ACHN (cell line): ENCODE measurements around the gene COPS2.
"Not testable (repeated sequence)": the region's sequence is repeated elsewhere in the genome, so short reads cannot be mapped to it uniquely, and the experiment has no call there.

Experiments
- DNase-seq: peaks from one replicate; pipeline ENCODE4 v3.0.0-alpha.2; 2015
- in situ Hi-C: cut with HindIII; loops from 2 replicates; pipeline ENCODE4 v1.10.0; 2017; ENCODE audit warnings: low sequenced_read_pairs, low pct_ligation_motif_present, low pct_unique_long_range_greater_than_20kb

The COPS2 gene

DNA sequence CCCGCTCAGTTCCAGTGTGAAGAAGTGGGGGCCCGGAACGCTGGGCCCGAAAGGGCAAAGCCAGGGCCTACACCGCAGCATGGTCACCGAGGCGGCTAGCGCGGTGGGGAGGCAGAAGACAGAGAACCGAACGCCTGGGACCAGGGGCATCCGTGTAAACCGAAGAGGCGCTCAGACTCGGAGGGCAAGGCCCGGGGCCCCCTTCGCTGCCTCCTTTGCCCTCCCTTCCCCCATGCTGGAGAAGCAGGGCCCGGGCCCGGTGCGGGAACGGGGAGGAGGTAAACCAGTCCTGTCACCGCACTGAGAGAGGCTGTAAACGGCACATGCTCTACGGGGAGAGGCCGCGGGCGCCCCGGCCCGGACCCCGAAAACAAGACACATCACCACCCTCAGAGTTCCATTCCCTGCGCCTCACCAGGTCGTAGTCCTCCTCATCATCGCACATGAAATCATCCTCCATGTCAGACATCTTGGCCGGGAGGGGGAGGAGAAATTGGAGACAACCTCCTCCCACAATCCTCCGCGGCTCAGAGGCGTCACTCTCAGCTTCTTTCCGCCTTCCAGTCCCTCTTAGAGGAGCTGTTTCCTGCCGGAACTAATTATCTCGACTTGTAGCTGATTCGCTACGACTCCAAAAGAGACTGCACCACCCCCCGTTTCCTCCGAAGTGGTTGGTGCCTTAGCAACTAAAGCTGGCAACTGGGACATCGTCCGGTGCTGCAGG, at the start of gene COPS2:
COPS2 (minus strand) TSS at position 490 of the 724 bp plus-strand sequence; CDS start at position 469, 21 bp downstream.
- in situ Hi-C loops, result no loop called here
- DNase-seq, result peak; percentile 98

DNA sequence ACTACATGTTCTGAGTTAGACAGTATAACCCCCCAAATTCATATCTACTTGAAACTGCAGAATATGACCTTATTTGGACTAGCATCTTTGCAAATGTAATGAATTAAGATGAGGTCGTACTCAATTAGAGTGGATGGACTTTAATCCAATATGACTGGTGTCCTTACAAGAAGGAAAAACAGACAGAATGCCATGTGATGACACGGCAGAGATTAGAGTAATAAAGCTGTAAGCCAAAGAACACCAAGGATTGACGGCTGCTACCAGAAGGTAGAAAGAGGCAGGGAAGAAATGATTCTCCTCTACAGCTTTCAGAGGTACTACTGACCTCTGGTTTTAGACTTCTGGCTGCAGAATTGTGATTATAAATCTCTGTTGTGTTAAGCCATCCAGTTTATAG, 44.9 kb upstream of the COPS2 start:
- in situ Hi-C loops, result no loop called here
- no peak for DNase-seq

DNA sequence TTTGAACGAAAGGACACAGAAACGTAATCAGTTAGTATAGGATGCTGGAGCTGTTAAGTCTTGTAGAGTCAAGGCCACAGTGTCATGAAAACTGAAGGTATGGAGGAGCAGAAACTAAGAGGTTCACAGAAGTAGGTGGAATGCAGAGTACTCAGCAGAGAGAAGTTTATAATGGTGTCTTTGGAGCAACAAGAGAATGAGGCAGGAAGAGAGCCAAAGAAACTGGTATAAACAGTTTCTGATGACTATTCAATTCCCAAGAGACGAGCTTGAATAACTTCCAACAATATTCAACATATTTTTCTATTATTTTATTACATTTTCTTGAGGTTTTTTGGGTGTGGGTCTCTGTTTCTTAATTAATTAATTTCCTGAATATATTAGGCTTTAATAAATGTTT, 44.3 kb upstream of the COPS2 start:
- DNase-seq, result no peak
- in situ Hi-C loops, result no loop called here

DNA sequence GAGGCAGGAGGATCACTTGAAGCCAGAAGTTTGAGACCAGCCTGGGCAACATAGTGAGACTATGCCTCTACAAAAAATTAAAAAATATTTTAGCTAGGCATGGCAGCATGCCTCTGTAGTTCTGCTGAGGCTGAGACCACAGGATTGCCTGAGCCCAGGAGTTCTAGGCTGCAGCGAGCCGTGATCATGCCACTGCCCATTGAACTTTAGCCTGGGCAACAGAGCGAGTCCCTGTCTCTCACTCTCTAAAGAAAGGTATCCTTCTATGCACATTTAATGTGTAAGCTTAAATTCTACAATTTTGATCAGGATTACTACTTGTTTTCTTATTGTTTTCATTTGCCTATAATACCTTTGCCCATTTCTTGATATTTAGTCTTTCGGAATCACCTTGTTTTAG, 41.5 kb upstream of the COPS2 start:
- DNase-seq, result peak; percentile 21
- in situ Hi-C loops, result no loop called here

DNA sequence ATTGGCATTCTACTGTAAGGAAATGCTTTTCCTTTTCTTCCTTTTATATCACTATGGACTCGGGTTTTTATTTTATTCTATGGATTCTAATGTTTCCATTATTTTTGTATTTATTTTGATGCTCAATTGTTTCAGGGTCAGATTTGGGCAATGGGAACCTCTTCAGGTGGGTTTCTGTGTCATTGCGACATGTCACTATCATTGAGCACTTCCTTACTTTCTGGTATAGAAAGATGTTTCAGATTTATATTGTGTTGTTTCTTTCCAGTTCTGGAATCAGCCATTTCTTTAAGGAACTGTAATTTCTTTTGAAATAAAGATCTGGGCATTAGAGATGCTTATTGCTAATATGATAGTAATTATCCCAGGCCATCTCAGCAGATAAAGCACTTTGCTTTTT, 36.5 kb upstream of the COPS2 start:
- in situ Hi-C loops, result no loop called here
- no peak for DNase-seq

DNA sequence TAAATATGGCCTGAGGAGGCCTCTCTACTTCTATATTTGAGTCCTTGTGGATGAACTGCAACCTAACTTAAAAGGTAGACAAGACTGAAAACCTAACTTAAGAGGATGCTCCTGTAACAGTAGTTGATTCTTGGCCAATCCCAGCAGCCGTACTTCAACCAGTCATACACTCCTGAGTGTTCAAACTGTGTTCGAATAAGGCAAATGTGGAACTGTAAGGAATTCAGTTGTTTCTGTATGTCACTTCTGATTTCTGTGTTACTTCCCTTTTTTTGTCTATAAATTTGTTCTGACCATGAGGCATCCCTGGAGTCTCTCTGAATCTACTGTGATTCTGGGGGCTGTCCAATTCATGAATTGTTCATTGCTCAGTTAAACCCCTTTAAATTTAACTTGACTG, 35.2 kb upstream of the COPS2 start:
- in situ Hi-C loops, result no loop called here
- DNase-seq, result no peak

DNA sequence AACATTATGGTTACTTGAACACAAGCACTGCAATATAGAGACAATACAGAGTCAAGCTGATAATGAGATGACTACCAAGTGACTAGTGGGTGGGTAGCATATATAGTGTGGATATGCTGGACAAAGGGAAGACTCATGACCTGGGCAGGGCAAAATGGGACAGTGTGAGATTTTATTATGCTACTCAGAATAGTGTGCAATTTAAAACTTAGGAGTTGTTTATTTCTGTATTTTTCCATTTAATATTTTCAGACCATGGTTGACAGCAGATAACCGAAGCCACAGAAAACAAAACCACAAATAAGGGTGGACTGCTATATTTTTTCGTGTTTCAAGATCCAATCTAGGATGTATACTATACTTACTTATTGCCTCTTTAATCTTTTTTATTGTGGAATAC, 34.2 kb upstream of the COPS2 start:
- in situ Hi-C loops, result no loop called here
- no peak for DNase-seq

DNA sequence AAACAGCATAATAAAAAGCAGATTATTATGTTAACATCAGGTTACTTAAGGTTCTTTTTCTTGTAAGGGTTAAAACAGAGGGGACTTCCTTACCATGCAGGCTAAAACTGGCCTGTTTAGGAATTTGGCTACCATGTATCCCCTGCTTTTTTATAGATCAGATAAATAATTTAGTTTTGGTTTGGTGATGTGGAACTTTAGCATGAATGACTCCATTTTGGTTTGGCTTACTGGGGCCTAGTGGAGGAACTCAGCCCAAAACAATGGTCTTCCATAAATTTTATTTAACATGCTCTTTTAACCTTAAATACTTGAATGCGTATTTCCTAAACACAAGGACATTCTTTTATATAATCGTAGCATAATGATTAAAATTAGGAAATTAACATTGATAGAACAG, 33.5 kb upstream of the COPS2 start:
- in situ Hi-C loops, result no loop called here
- DNase-seq, result no peak

DNA sequence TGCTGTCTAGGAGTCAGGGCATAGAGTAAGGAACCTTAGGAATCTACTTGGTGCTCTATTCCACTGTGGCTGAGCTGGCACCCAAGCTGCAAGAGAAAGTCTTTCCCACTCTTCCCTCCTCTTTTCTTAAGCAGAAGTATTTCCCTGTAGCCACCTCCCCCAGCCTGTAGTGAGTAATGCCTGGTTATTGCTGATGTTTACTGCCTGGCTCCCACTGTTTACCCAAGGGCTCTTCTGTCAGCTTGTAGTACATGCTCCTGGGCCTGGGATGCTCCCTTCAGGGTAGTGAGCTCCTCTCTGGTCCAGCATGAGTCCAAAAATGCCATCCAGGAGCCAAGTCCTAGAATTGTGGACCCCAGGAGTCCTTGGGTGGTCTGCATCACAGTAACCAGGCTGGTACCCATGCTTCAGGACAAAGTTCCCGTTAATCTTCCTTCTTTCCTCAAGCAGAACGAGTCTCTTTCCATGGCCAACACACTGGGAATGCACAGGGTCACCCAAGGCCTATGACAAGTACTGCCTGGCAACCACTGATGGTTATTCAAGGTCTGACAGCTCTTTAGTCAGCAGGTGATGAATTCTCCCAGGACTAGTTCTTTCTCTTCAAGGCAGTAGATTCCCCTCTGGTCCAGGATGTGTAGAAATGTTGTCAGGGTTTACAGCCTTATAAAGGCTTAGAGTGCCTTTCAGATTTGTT, 32.3 kb upstream of the COPS2 start:
- in situ Hi-C loops, result no loop called here
- no peak for DNase-seq

DNA sequence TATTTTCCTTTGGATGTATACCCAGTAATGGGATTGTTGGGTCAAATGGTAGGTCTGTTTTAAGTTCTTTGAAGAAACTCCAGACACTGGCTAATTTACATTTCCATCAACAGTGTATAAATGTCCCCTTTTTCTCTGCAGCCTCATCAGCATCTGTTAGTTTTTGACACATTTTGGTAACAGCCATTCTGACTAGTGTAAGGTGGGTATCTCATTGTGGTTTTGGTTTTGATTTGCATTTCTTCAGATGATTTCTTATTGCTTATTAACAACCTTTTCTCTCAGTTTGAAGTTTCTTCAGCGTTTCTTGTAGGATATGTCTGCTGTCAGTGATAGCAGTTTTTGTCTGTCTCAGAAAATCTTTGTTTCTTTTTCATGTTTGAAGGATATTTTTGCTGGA, 30.1 kb upstream of the COPS2 start:
- DNase-seq, result no peak
- in situ Hi-C loops, result no loop called here

DNA sequence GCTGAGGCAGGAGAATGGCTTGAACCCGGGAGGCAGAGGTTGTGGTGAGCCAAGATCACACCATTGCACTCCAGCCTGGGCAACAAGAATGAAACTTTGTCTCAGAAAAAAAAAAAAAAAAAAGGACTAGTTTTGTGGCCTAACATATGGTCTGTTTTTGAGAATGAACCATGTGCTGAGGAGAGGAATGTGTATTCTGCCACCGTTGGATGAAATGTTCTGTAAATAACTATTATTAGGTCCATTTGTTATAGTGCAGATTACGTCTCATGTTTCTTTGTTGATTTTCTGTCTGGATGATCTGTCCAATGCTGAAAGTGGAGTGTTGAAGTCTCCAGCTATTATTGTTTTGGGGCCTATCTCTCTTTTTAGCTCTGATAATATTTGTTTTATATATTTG, 28.3 kb upstream of the COPS2 start:
- DNase-seq, in situ Hi-C loops: not testable (repeated sequence)

DNA sequence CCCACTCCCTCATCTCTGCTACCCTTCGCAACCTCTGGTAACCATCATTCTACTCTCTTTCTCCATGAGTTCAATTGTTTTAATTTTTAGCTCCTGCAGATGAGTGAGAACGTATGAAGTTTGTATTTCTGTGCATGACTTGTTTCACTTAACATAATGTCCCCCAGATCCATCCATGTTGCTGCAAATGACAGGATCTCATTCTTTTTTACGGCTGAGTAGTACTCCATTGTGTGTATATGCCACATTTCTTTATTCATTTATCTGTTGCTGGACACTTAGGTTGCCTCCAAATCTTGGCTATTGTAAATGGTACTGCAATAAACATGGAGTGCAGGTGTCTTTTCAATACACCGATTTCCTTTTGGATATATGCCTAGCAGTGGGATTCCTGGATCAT, 26.7 kb upstream of the COPS2 start:
- DNase-seq, result no peak
- in situ Hi-C loops, result no loop called here

DNA sequence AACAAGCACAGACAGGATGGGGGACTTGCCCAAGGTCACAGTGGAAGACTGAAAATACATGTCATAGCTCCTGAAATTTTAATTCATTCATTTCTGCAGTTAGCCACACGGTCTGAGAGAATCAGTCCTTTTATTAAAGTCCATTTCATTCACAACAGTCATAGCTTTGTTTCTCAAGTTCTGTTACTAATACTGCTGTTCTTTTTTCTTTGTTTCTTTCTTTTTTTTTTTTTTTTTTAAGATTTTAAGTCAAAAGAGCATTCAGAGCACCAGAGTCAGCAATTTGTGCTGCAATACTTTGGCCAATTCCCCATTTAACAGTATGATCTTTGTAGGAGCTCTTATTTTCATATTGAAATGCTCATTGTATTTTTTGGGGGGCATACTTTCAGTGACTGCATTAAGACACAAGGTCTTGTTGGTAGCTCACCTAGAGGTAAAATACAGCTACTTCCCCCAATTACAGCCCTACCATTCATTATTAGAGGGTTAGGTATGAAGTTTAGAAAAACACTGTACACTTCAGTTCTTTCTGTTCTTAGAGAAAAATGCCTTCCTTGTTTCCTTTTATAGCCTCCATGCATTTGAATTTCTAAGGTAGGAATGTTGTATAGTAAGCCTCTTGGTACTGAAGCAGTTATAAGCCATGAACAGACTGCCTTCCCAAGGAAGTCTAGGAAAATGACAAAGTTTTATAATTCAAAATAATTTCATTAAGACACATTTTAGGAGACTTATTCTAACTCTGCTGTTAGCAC, 24.2 kb upstream of the COPS2 start:
- no peak for DNase-seq
- in situ Hi-C loops, result no loop called here

DNA sequence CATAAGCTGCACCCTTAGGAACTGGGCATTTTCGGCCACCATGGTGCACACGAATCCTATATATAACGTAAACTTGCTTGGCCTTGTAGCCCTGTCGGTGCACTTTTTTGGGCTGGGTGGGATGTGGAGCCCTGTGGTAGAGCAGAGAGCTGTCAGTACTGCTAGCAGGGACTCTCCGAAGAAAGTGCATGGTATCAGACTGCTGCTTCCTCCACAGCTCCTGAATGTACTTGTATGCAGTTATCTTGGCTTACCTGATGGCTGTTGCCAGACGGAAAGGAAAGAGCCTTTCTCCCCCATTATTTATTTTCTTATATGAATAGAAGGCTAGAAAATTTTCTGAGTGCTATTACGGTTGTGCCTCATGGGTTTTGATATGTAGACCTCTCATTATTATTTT, 23.1 kb upstream of the COPS2 start:
- no peak for DNase-seq
- in situ Hi-C loops, result no loop called here

DNA sequence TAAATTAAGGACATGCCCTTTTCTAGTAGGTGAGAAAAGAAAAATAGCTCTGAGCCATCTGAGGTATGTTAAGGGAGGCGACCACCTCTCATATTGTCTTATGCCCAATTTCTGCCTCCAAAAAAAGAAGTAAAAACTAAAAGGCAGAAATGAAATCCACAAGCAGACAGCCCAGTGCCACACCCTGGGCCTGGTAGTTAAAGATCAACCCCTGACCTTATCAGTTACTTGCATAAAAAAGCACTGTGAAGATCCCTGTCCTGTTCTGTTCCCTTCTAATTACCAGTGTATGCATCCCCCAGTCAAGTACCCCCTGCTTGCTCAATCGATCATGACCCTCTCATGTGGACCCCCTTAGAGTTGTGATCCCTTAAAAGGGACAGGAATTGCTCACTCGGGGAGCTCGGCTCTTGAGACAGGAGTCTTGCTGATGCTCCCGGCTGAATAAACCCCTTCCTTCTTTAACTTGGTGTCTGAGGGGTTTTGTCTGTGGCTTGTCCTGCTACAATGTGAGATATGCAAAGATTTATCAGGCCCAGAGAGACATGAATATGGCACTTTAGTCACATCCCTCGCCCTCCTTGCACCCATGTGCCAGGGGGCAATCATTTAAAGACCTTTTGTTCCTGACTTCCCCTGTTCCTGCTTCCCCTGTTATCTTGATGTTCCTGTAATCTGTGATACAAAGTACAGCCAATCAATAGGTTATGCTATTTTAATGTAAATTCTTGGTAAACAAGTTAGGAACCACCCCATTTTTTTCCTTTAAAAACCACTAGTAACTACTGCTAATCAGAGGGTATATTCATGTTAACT, 20.4 kb upstream of the COPS2 start:
- DNase-seq, in situ Hi-C loops: not testable (repeated sequence)

DNA sequence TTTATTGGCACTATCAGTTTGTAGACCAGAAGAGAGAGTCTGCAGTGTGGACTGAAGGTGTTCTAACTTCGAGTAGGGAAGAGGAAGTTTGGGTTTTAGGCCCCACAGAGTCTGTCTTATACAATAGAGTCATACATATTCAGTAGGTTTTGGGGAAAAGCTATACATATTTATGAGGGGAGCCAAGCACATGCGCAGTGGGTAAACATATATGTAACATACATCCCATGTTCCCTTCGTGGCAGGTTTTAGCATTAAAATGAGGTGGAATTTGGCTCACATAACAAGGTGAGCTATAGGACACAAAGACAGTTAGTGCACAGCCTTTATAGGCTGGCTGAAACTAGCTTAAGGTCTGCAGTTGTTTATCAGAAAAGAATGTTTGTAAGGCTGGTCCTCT, 19.5 kb upstream of the COPS2 start:
- in situ Hi-C loops, result no loop called here
- no peak for DNase-seq

DNA sequence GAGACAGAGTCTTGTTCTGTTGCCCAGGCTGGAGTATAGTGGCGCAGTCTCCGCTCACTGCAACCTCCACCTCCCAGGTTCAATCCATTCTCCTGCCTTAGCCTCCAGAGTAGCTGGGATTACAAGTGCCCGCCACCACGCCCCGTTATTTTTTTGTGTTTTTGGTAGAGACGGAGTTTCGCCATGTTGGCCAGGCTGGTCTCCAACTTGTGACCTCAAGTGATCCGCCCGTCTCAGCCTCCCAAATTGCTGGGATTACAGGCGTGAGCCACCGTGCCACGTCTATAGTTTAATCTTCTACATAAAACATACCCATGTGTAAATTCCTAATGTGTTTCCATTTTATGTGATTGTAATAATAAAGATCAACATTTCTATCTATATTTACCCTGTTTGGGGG, 16.4 kb upstream of the COPS2 start:
- in situ Hi-C loops, result no loop called here
- DNase-seq, result no peak

DNA sequence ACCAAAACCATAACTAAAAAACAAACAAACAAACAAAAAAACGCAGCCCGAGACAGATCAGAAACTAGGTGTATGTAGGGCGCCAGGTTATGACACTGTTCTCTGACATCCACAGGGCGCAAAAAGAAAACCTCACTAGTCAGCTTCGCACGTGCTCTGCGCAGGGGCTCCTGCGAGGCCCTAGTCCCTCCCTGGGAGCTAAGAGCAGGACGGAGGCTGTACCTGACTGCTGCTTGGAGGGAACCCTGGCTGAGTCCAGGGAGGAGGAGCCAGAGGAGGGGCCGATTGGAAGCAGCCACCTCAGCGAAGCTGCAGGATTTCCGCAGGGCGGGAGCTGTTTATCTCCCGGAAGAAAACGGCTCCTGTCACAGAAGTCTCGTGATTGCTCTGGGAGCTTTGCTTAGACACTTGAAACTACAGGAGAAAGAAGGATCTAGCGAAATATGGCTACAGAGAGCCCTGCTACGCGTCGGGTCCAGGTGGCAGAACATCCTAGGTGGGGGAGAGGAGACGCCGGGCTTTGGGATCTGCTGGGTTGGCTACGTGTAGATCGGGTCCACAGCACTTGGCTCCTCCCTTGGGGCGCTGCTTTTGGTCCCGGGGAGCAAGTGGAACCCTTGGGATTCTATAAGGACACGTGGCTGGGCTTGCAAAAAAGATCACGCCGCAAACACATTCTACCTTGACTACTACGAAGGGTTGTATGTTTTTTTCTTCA, 14.6 kb upstream of the COPS2 start, which contains the start of gene GALK2:
GALK2 (plus strand) TSS at position 368 of the 718 bp plus-strand sequence; CDS start at position 444, 76 bp downstream.
- in situ Hi-C loops, result no loop called here
- DNase-seq, result peak; percentile 92
